Inflammatory macrophage (primary cell): ENCODE results near the gene FGF6.
"Not testable (repeated sequence)": the region's sequence is repeated elsewhere in the genome, so short reads cannot be mapped to it uniquely, and the experiment has no call there.

Source experiments
- DNase-seq, 2 donors: peaks; one replicate each; pipeline ENCODE4 v3.0.0-alpha.2; 2020 to 2022
- total RNA-seq, 18 experiments: gene quantifications; one replicate each; lab custom pipeline; 2026; ENCODE audit warnings: mixed read lengths in 6 of 18, inconsistent platforms in 2 of 18; lab: John Stamatoyannopoulos, UW

The FGF6 gene, protein sequence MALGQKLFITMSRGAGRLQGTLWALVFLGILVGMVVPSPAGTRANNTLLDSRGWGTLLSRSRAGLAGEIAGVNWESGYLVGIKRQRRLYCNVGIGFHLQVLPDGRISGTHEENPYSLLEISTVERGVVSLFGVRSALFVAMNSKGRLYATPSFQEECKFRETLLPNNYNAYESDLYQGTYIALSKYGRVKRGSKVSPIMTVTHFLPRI
- total RNA-seq: 0 to 0.06 (median 0) reads per million in 18 experiments

GRCh38 chr12:4445156-4446101, at the start of gene FGF6:
FGF6 (minus strand) TSS chr12:4445815; CDS start chr12:4445570, 245 bp downstream.
- no peak for DNase-seq

DNA sequence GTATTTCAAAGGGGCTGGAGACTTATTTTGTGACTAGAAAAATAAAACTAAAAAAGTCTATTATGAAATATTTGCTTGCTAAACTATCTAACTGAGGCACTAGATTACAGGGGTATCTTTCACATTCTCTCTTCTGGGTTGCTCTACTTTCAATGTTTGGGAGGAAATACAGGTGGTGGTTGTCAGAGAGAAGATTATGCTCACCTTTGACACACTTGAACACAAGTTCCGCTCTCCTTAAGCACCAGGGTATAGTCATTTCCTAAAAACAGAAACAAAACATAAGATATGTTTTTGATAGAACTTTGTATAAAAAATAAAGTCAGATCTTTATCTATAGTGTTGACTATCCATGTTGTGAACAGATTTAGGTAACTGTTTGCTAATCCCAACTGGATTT, 45.4 kb upstream of the FGF6 start:
- no peak for DNase-seq

DNA sequence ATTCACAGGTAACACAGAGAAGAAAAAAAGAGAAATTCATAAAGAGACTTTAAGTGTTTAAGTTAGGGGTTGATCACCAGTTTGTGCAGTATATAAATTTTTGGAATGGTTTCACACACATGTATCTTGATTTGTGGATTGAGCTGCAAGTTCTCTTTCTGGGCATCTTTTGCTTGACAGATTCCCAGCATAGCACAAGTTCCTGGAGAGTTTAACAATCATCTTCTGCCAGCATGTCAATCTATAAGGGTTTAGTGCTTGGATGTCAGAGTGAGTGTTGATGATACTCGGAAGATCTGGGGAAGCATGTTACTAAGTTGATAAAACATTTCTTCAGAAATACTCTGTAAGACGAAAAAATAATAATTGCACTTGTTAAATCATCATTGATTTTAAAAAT, 43.9 kb upstream of the FGF6 start:
- DNase-seq: no peak

- no peak for DNase-seq
Observed at GRCh38 chr12:4486980-4487379, 41.4 kb upstream of the FGF6 start.

- DNase-seq: no peak
Observed at GRCh38 chr12:4486049-4486699, 40.6 kb upstream of the FGF6 start.

- peak in 1 of 2 donors; percentile 34 for DNase-seq
Observed at GRCh38 chr12:4483885-4484823, 38.5 kb upstream of the FGF6 start.

DNA sequence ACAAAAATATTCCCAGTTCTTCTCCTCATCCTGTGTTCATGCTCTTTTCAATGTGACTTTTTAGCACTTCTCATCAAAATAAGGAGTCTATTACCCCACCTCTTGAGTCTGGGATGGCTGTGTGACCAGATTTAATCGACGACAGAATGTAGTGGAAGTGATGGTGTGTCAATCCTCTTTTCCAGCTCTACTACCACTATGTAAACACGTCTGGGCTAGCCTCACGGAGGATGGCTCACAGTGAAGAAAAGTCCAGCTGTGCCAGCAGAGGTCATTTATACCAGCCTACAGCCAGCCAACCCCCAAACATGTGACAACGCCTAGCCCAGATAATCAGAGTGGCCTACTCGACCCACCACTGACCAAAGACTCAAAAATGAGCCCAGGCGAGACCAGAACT, 37.3 kb upstream of the FGF6 start:
- no peak for DNase-seq

- DNase-seq: no peak
Observed at GRCh38 chr12:4478933-4479332, 33.3 kb upstream of the FGF6 start.

GRCh38 chr12:4477129-4477528, 31.5 kb upstream of the FGF6 start:
- peak; percentile 46 to 86 for DNase-seq

DNA sequence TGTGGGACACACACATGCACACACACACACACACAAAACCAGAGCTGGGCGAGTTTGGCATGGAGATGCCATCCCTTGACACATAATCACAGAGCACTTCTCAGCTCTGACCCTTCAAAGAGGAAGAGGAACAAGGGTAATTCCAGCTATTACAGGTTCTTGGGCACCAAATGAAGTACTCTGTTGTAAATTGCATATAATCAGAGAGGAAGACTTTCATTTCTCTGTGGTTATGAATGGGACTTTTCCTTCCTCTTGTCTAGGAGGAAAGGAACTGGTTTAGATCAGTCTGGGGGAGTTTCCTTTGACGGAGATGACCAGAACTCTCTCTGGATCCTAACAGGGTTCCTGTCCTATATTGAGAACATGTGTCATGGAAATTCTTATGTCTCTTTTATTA, 26.4 kb upstream of the FGF6 start:
- peak; percentile 57 to 82 for DNase-seq

DNA sequence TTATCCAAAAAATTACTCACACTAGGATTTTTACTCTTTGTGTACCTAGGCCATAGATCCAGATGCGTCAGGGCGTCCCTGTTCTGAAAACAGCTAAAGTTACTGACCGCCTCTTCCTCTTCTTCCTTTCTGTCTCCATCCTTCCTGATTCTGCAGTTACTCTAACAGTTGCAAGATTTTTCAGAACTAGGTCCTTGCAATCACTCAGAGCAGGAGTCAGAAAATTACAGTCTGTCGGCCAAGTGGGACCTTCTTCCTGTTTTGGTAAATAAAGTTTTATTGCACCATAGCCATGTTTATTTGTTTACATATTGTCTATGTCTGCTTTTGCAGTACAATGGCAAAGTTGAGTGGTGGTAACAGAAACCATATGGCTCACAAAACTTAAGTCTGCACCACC, 25.6 kb upstream of the FGF6 start:
- DNase-seq: peak; percentile 56 to 72

DNA sequence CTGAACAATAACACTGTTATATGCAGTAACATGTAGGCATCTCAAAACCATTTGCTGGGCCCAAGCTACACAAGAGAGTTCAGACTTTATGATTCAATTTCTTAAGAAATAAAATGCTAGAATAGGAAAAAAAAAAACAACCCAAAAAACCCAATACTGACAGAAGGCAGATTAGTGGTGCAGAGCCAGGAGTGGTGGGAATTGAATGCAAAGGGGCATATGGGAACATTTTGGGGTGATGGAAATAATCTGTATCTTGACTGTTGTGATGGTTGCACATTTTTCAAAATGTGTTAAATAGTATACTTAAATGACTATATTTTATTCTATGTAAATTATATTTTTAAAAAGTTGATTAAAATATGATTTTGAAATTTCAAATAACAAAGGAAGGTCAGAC, 23.4 kb upstream of the FGF6 start:
- no peak for DNase-seq

GRCh38 chr12:4460761-4461160, 15.1 kb upstream of the FGF6 start:
- DNase-seq: no peak

GRCh38 chr12:4455849-4456248, 10.2 kb upstream of the FGF6 start:
- DNase-seq: not testable (repeated sequence)

DNA sequence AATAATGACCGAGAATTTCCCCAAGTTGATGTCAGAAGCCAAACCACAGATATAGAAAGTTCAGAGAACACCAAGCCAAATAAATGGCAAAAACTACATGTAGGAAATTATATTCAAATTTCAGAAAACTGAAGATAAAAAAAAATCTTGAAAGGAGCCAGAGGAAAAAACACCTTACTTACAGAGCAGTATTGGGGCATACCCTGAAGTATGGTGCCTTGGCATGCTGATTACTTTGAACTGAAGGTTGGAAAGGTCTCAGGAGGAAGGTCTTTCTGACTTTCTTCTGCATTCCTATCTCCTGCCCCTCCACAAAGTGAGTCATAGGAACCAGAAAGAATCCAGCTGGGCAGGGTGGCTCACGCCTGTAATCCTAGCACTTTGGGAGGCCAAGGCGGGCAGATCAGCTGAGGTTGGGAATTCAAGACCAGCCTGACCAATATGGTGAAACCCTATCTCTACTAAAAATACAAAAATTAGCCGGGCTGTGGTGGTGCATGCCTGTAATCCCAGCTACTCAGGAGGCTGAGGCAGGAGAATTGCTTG, 8.8 kb upstream of the FGF6 start:
- no peak for DNase-seq

GRCh38 chr12:4451694-4452093, 6.1 kb upstream of the FGF6 start:
- peak; percentile 37 to 39 for DNase-seq

DNA sequence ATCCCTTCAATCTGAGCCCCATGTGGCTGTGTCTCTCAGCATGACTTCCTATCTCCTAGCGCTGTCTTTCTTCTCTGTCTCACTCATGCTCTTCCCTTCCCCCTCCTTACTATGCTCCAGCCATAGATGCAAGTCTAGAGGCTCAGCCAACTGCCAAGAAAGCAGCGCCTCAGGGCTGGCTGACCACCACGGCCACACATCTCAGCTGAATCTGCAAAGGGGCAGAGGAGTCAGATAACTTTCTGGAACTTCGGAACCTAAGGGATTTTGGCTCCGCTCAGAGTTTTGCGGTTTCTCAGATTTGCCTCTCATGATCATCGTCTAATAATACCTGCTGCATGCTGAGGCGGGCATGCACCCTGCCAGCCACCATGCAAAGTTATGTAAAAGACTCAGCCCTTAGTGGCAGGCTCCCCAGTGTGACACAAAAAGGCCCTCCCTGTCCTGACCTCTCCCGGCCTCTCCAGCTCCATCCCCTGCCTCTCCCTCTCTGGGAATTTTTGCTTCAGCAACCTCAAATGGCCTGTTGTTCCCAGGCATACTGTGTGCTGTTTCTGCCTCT, 5.0 kb upstream of the FGF6 start:
- no peak for DNase-seq

DNA sequence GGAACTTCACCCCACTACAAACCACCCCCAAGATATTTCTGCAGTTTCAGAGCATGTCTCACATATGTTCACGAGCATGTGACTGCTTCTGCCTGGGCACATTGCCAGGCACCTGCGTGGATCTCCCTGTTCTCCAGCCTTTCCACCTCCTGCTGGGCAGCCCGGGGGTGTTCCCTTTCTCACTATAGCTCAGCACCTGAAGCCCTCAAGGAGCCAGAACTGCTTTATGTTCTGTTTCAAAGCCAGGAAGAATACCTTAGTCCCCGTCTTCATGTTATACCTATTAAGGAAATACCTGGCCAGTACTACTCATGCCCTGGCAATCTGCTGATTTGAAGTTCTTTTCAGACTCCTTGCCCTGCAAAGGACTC, 4.2 kb upstream of the FGF6 start:
- no peak for DNase-seq

GRCh38 chr12:4448943-4449850, 3.6 kb upstream of the FGF6 start:
- peak in 1 of 2 donors; percentile 22 for DNase-seq

GRCh38 chr12:4448371-4448940, 2.8 kb upstream of the FGF6 start:
- DNase-seq: no peak
